Activated CD4-positive, alpha-beta T cell treated with anti-CD3 and anti-CD28 coated beads for 48 hours (primary cell): Measurements from ENCODE around the gene SLC4A2.
A peak's percentile ranks its signal among the peaks of the same experiment; 100 is the strongest.
"Not testable (repeated sequence)": the region's sequence is repeated elsewhere in the genome, so short reads cannot be mapped to it uniquely, and the experiment has no call there.

Source experiments
- DNase-seq: peaks from one replicate; pipeline ENCODE4 v3.0.0-alpha.2; 2020

Gene SLC4A2

GRCh38 chr7:151059367-151060112 is at the start of gene SLC4A2:
SLC4A2 (plus strand) TSS chr7:151059589; CDS start chr7:151061988, 2,399 bp downstream.
- peak; percentile 71 for DNase-seq

GRCh38 chr7:151010037-151010306 is 49.4 kb upstream of the SLC4A2 start:
- no peak for DNase-seq

DNA sequence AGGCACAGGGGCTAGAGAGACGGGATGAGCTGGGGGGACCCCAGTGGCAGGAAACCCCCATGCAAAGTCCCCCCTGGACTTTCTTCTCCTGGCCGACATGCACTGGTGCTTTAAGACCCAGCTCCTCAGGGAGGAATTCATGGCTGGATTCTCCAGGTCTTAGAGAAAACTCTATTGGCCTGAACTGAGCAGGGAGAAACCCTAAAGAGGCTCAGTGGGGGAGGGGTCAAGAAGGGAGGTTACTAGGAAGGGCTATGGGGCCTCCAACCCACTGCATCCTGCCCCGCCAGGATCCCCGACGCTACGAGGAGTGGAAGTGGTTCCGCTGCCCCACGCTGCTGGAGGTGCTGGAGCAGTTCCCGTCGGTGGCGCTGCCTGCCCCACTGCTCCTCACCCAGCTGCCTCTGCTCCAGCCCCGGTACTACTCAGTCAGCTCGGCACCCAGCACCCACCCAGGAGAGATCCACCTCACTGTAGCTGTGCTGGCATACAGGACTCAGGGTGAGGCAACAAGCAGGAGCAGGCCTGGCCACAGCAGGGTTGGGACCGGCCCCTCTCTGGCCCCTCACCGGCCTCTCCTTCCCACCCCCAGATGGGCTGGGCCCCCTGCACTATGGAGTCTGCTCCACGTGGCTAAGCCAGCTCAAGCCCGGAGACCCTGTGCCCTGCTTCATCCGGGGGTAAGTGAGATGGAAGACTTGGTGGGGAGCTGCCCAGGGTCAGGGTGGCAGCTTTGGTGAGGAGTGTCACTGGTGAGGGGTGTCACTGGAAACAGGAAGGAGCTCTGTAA is 48.9 kb upstream of the SLC4A2 start:
- DNase-seq: peak; percentile 63

DNA sequence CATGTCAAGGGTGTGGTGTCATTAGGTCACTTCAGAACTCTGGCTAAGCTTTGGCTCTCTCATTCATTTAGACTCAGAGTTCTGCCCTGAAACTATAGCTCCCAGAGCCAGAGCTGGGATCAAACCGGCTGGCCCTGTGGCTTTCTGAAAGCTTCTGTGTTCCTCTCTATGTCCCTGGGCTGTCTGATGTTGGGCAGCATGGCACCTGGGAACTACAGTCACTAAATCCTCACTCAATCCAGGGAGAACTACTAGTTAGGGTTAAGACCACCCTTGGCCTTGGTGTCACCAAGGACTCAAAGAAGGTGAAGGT is 48.3 kb upstream of the SLC4A2 start:
- no peak for DNase-seq

DNA sequence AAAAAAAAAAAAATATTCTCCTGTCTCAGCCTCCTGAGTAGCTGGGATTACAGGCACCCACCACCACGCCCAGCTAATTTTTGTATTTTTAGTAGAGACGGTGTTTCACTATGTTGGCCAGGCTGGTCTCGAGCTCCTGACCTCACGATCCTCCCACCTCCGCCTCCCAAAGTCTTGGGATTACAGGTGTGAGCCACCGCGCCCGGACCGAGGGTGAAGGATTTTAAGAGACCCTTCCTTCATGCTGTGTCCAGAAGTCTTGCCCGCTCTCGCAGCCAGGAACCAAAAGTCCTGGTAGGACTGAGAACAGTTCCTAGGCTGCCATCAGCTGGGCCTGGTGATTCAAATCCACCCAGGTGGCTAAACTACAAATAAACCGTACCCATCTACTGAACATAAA is 47.8 kb upstream of the SLC4A2 start:
- DNase-seq: not testable (repeated sequence)

- DNase-seq: no peak
These were observed 47.2 kb upstream of the SLC4A2 start for GRCh38 chr7:151012031-151012692.

DNA sequence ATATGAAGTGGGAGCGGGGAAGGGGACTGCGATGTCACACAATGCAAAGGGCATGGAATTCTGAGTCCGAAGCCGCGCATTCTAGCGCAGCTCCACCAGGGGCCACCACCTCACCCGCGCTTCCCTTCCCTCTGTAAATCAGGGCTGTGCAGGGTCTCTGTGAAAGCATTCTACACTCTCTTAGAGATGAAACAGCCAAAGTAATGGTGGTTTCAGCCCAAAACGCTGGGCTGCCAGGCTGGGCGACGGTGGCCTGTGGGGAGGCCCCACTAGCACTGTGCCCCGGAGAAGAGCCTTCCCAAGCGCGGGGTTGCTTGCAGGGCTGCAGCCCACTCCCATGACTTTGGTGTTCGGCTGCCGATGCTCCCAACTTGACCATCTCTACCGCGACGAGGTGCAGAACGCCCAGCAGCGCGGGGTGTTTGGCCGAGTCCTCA is 46.5 kb upstream of the SLC4A2 start:
- DNase-seq: peak; percentile 36

DNA sequence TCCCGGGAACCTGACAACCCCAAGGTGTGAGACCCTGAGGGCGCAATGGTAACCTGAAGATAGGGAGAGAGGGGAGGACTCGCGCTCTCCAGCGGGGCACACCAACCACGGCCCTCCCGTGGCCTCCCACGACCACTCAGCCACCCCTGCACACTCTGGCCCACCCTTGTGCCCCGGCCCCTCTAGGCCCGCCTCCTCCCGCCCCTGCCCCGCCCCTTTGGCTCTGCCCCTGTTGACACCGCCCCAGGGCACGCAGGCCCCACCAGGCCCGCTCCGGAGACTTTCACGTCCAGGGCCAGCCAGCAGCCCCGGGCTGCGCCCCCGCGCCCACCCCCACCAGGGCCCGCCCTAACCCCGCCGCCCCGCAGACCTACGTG is 46.0 kb upstream of the SLC4A2 start:
- DNase-seq: no peak

- peak; percentile 94 for DNase-seq
These were observed 45.5 kb upstream of the SLC4A2 start for GRCh38 chr7:151013733-151014497.

DNA sequence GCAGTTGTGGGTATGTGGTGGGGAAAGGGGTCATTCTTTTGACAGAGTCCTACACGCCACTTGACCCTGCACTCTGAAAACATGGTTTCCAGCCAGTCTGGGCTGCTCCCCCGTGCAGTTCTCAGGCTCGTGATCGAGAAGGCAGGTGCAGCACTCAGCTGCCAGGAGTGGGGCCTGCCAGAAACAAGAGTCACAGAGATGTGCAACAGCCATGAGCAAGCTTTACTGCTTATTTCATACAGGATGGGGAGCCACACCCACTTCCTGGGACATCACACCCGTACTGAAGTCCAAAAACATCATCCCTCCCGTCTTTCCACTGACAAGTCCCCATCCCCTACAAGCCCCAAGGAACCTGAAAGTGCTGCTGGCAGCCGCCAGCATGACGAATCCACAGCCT is 44.4 kb upstream of the SLC4A2 start:
- DNase-seq: peak; percentile 56

- DNase-seq: no peak
These were observed 43.4 kb upstream of the SLC4A2 start for GRCh38 chr7:151015967-151016366.

DNA sequence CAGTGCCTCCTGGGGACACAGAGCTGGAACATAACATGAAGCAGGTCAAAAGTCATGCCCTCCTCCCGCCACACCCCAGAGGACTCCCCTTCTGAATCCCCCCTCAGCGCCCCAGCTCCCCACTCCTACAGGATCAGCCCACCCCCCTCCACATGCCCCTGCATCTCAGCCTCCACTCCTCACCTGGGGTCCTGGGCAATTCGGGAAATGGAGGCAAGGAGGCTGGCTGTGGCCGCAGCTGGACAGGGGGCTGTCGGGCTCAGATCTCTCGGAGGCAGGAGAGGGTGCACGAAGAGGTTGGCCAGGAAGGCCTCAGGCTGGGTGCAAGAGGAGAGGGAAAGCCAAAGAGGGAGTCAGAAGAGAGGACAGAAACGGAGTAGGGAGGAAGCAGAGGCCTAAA is 42.9 kb upstream of the SLC4A2 start:
- no peak for DNase-seq

GRCh38 chr7:151016942-151017341 is 42.4 kb upstream of the SLC4A2 start:
- DNase-seq: no peak

DNA sequence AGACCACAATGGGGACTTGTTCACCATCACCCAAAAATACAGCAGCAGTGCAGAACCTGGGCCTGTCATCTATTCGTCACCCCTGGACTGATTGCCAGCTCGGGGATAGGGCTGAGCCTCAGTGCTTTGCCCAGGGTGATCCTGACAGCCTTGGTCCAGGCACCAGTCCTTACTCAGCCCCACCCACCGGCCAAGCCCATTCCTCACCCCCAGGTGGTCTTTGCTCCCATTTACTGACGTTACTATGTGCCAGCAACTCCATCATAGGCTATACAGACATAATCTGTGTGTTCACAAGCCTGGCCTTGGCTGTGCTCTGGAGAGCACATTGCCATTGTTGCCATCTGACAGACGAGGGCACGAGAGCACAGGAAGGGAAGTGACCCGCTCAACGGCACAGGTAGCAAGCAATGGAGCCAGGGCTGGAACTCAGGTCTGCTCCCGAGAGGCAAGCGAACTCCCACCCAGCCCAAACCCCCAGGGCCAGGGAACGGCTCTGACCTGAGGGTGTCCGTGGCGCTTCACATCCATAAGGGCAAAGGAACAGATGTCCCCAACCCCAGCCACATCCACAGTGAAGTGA is 41.9 kb upstream of the SLC4A2 start:
- DNase-seq: no peak

DNA sequence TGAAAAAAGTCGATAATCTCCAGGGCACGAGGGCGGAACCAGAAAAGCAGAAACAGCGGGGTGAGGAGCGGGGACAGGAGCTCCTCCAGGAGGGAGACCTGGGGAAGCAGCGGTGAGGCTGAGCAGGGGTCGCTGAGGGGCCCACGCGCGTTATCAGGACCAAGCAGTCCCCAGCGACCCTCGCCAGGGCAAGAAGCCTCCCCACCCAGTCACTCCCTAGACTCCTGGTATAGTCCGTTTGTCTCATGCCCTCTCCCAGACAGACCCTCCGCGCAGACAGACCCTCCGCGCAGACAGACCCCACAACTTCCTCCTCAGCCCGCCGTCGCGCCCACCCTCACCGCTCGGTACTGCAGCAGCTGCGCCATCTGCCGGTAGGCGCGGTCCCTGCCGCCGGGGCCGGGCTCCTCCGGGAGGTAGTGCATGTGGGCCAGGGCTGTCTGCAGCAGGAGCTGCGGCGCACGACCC is 41.4 kb upstream of the SLC4A2 start:
- peak; percentile 90 for DNase-seq

DNA sequence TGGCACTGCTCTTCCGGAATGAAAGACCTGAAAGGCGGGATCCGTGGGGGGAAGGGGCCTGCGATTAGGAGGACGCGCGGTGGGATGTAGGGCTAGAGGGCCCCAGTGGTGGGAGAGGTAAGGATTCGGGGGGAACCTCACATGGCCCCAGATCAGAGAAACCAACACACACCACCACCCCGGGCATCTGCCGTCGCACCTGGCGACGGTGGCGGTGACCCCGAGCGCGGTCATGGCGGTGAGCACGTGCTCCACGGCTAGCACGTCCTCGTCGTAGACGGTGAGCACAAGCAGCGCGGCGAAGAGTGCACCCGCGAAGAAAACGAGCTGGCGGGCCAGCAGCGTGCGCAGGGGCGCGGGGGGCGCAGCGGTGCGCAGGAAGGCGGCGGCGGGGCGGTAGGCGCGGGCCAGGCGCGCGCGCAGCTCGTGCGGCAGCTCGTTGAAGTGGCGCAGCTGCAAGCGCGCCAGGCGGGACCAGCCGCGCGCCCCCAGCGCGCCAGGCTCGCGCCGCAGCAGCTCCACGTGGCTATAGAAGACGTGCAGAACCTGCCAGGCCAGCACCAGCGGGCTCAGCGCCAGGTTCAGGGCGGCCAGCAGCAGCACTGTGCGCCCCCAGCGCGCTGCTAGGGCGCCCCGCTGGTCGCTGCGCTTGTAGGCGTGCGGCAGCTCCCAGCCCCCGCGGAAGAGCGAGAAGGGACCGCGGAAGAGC is 40.8 kb upstream of the SLC4A2 start:
- DNase-seq: peak; percentile 55

DNA sequence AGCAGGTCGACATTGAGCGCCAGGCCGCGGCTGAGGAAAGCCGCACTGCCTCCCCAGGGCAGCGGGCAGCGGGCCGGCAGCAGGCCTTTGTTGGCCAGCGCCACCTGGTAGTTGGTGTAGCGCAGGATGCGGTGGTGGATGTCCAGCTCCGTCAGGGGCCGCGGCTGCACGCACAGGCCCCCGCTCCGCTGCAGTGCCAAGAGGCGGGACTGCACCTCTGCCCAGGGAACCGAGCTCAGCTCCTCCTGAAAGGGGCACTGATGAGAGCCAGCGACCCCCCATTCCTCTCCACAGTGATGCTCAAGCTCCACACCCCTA is 40.3 kb upstream of the SLC4A2 start:
- no peak for DNase-seq

- DNase-seq: no peak
These were observed 39.2 kb upstream of the SLC4A2 start for GRCh38 chr7:151020231-151020630.

- no peak for DNase-seq
These were observed 36.2 kb upstream of the SLC4A2 start for GRCh38 chr7:151023232-151023631.

DNA sequence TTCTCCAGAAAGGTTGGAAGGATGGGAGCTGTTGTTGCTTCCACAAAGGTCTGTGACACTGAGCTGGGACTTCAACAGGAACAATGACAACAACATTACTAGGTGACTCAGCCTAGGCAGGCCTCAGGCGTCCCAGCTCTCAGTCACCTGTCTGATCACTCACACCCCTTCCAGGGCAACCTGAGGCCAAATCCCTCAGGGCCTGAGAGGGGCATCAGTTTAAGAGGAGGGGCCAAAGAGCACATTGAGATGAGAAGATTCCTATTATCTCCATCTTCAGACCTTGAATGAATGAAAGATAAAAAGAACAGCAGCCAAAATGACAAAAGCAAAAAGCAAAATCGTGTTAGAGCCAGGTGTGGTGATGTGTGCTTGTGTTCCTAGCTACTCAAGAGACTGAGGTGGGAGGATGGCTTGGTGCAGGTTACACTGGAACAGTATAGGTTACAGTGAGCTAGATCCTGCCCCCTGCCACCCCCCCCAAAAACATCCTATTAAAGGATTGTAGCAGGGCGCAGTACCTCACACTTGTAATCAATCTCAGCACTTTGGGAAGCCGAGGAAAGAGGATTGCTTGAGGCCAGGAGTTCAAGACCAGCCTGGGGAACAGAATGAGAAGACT is 34.8 kb upstream of the SLC4A2 start, which contains the start of gene ATG9B:
TSS of gene ATG9B (minus strand) at position 60 of the 622 bp plus-strand sequence. CDS start 71 bp downstream, outside the sequence.
- DNase-seq: no peak

DNA sequence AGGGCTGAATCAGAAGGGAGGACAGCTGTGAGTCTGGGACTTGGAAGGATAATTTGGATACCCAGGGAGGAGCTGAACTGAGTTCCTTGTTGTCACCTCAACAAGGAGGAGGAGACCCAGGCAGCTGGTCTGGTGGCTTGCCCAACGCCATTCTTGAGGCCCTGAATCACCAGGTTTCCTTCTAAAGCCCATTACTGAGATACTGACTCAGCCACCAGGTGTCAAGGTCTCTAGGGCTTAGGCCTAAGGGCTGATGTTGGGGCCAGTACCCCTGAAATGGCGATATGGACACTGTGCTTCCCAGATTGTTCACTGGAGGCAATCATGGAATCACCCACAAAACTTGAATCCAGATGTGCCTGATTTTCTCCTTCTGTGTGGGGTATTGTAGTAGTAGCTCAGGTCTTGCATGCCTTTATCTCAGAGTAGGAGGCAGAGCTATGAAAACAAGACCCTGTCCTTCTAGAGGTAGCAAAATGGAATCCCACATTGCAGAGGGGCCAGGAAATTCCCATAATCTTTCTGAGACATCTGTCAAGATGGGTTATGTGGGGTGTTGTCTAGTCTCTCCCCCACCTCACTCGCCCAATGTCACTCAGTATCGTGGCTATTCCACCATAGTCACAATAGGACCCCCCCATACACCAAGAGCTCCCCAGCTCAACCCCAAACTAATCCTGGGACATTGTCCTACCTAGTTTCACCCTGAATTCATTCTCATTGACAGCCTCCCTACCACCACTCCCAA is 33.3 kb upstream of the SLC4A2 start:
- DNase-seq: no peak
